Type B pancreatic cell (in vitro differentiated cells): Measurements from ENCODE around the gene GRXCR1. TPM values are rescaled to one million over a fixed set of nuclear protein-coding genes. Genes with fewer than 3 reads are reported as not detected.

Source experiments
- DNase-seq: peaks from one replicate; pipeline ENCODE4 v3.0.0; 2021; ENCODE audit warnings: mixed read lengths; ENCODE audit not compliant: unreplicated experiment; ENCODE audit errors: extremely low spot score
- H3K27ac Mint-ChIP-seq: 2 replicates; pipeline ENCODE4 v1.8.0; 2021; ENCODE audit warnings: mild to moderate bottlenecking, mixed read lengths
- H3K27me3 Mint-ChIP-seq: 2 replicates; pipeline ENCODE4 v1.8.0; 2021; ENCODE audit warnings: mixed read lengths
- H3K36me3 Mint-ChIP-seq: 2 replicates; pipeline ENCODE4 v1.8.0; 2021; ENCODE audit warnings: mixed read lengths
- H3K4me1 Mint-ChIP-seq: one replicate; pipeline ENCODE4 v1.8.0; 2021; ENCODE audit warnings: mixed read lengths; ENCODE audit not compliant: unreplicated experiment
- H3K4me3 Mint-ChIP-seq: 2 replicates; pipeline ENCODE4 v1.8.0; 2021; ENCODE audit warnings: mild to moderate bottlenecking, mixed read lengths
- H3K9me3 Mint-ChIP-seq: 2 replicates; pipeline ENCODE4 v1.8.0; 2021; ENCODE audit warnings: mixed read lengths
- CTCF ChIP-seq: fragments of 200-600 bp; sonication (generic); conservative IDR thresholded peaks from 2 replicates; pipeline ENCODE4 v1.5.0; 2021; ENCODE audit warnings: antibody characterized with exemption, mild to moderate bottlenecking
- total RNA-seq: library from RNA; stranded (reverse); gene quantifications from 2 replicates; pipeline ENCODE4 v1.2.1, GENCODE V29; 2021; ENCODE audit warnings: low replicate concordance

The GRXCR1 gene
- total RNA-seq, 1 donor from 2014 or later = not detected

GRCh38 chr4:42865572-42866189 lies 26.8 kb upstream of the GRXCR1 start:
- Mint-ChIP-seq H3K4me3 (no peak overlapping the region), H3K36me3 (no peaks in the 10 kb centered on the region), H3K27ac (no peak overlapping the region), H3K4me1 (no peaks in the 10 kb centered on the region), H3K27me3 (peaks cover 13% of the 10 kb centered on the region), H3K9me3 (no peaks in the 10 kb centered on the region)
- peak; percentile 84 for TF ChIP-seq CTCF
- DNase-seq = no peak

GRCh38 chr4:42871261-42871660 lies 21.3 kb upstream of the GRXCR1 start:
- no peak for TF ChIP-seq CTCF
- H3K9me3 Mint-ChIP-seq = no peaks in the 10 kb centered on the region
- H3K4me3 Mint-ChIP-seq = peak overlapping the region; percentile 2
- peaks cover 12% of the 10 kb centered on the region for H3K4me1 Mint-ChIP-seq
- no peak for DNase-seq
- H3K27me3 Mint-ChIP-seq = peaks cover 15% of the 10 kb centered on the region
- no peaks in the 10 kb centered on the region for H3K36me3 Mint-ChIP-seq
- H3K27ac Mint-ChIP-seq = peak overlapping the region; percentile 14

GRCh38 chr4:42871671-42872290 lies 20.7 kb upstream of the GRXCR1 start:
- peak overlapping the region; percentile 2 for H3K4me3 Mint-ChIP-seq

GRCh38 chr4:42878863-42879262 lies 13.7 kb upstream of the GRXCR1 start:
- Mint-ChIP-seq H3K27me3 (peaks cover 10% of the 10 kb centered on the region), H3K36me3 (no peaks in the 10 kb centered on the region), H3K4me1 (no peaks in the 10 kb centered on the region), H3K27ac (no peak overlapping the region), H3K4me3 (no peak overlapping the region), H3K9me3 (no peaks in the 10 kb centered on the region)
- TF ChIP-seq CTCF = no peak
- no peak for DNase-seq

More at GRCh38 chr4:42871671-42872290, 20.7 kb upstream of the GRXCR1 start:
- DNase-seq = no peak
- peak overlapping the region; percentile 14 for H3K27ac Mint-ChIP-seq
- peaks cover 14% of the 10 kb centered on the region for H3K27me3 Mint-ChIP-seq
- no peaks in the 10 kb centered on the region for H3K9me3 Mint-ChIP-seq
- TF ChIP-seq CTCF = no peak
- peaks cover 12% of the 10 kb centered on the region for H3K4me1 Mint-ChIP-seq
- H3K36me3 Mint-ChIP-seq = no peaks in the 10 kb centered on the region

- peaks cover 7% of the 10 kb centered on the region for H3K27me3 Mint-ChIP-seq
- TF ChIP-seq CTCF = no peak
- no peak overlapping the region for H3K27ac Mint-ChIP-seq
- no peaks in the 10 kb centered on the region for H3K9me3 Mint-ChIP-seq
- no peak overlapping the region for H3K4me3 Mint-ChIP-seq
- no peaks in the 10 kb centered on the region for H3K36me3 Mint-ChIP-seq
- DNase-seq = no peak
- H3K4me1 Mint-ChIP-seq = no peaks in the 10 kb centered on the region
Observed at GRCh38 chr4:42881253-42881652, 11.3 kb upstream of the GRXCR1 start.
